Measurements from ENCODE around the gene MAPK8IP1.

The MAPK8IP1 gene

GRCh38 chr11:45907911-45908370 lies 22.5 kb downstream of the MAPK8IP1 start:
- DNase-seq (ENCODE audit: low read depth, low spot score): no peak

DNA sequence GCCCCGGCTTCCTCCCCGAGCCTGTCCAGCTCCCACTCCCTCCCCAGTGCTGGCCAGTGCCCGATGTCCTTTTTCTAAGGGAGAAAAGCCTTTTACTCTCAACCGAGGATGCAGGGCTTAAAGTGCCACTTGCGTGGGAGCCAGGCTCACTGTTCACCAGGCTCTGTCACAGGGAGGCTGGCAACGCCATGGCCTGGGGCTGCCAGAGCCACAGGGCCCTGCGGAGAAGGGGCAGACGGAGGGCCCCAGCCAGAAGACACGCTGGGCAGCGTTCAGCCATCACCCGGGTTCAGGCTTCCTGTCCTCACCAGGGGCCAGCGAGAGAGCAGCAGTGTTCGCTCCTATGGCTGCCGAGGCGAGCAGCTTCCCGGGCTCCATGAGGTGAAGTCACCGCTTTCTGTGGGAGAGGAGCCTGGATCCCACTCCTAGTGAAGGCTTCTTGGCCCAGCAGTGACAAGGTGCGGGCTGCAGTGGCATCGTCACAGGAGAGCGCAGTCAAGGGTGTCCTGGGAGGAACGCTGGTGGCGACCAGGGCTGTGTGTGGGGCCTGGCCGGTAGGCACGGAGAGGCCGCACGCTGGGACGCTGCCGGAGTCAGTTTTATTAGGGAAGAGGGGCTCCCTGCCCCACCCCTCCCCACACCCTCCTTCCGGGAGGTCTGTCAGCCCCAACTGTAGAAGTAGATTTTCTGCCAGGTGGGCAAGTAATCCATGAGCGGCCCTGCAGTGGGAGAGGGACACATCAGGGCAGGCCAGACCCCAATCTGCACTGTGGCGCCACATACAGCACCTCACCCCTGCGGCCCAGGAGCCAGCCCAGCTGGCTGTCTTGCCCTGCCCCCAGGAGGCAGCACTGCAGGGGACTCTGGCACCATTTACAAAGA lies 24.4 kb downstream of the MAPK8IP1 start:
- no peak for DNase-seq (ENCODE audit: low read depth, low spot score)

- DNase-seq (ENCODE audit: low read depth, low spot score): no peak
Observed at GRCh38 chr11:45910623-45911022, 25.2 kb downstream of the MAPK8IP1 start.

- no peak for DNase-seq (ENCODE audit: low read depth, low spot score)
Observed at GRCh38 chr11:45913514-45913913, 28.1 kb downstream of the MAPK8IP1 start.

DNA sequence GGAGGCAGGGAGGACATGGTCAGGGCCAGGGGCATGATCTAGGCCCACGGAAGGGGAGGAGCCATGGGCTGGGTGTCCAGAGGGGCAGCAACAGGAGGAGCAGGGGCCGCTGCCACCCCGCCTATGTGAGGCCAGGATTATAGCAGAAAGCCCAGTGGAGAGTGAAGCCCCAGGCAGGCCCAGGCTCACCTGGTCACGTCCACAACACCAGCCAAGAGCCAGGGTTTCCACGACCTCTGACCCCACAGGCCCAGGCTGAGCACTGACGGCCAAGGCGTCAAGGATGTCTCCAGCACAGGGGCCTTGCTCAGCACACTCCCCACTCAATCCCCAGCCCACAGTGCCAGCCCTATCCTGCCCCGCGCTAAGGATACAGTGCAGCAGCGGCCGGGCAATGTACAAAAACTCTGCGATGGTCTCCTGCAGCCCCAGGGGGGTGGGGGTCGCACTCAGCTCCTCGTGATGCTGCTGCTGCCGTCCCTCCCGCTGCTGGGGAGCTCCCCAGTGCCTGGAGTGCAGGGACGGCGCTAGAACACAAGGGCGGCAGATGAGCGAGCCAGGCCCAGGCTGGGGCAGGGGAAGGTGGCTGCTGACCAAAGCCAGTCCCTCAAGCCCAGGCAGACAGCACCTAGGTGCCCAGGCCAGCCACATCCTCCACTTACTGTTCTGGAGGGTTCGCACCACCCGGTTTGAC lies 28.6 kb downstream of the MAPK8IP1 start:
- no peak for DNase-seq (ENCODE audit: low read depth, low spot score)

GRCh38 chr11:45915446-45915845 lies 30.0 kb downstream of the MAPK8IP1 start:
- no peak for DNase-seq (ENCODE audit: low read depth, low spot score)

GRCh38 chr11:45917286-45917622 lies 31.8 kb downstream of the MAPK8IP1 start:
- no peak for DNase-seq (ENCODE audit: low read depth, low spot score)

DNA sequence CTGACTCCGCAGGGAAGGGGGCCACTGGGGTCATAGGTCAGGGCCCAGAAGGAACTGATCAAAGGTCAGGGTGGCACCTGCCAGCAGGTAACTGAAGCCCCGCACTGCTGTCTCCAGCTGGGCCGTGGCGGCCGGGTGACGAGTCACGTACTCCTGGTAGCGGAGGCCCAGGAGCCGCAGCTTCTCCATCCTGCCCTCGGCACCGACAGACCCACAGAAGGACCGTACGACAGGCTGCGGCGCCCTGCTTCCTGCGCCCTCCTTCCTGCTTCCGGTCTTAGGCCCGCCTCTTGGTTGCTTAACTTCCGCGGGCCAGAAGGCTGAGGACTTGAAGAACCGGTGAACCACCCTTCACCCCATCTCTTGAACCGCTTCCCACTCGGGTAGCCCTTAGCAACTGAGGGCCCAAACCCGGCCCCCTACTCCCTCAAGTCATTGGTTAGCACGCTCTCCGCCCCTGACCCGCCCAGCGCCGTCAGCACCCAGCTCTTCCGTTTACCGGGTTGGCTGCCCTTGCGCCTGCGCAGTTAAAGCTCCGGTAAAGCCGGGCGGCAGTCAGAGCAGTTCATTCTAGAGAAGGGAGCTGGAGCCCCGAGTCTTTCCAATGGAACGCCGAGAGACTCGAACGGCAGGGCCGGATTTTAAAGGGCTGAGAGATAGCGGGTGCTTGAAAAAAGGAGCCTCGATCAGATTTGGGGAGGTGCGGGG lies 32.3 kb downstream of the MAPK8IP1 start, which contains the start of gene PEX16:
PEX16 (minus strand) TSS at position 255 of the 708 bp plus-strand sequence; CDS start at position 189, 66 bp downstream.
- DNase-seq (ENCODE audit: low read depth, low spot score): peak; percentile 98

GRCh38 chr11:45918331-45918941 lies 33.0 kb downstream of the MAPK8IP1 start:
- DNase-seq (ENCODE audit: low read depth, low spot score): no peak

- DNase-seq (ENCODE audit: low read depth, low spot score): no peak
Observed at GRCh38 chr11:45918962-45919675, 33.7 kb downstream of the MAPK8IP1 start.

- DNase-seq (ENCODE audit: low read depth, low spot score): no peak
Observed at GRCh38 chr11:45919806-45920530, 34.5 kb downstream of the MAPK8IP1 start.

DNA sequence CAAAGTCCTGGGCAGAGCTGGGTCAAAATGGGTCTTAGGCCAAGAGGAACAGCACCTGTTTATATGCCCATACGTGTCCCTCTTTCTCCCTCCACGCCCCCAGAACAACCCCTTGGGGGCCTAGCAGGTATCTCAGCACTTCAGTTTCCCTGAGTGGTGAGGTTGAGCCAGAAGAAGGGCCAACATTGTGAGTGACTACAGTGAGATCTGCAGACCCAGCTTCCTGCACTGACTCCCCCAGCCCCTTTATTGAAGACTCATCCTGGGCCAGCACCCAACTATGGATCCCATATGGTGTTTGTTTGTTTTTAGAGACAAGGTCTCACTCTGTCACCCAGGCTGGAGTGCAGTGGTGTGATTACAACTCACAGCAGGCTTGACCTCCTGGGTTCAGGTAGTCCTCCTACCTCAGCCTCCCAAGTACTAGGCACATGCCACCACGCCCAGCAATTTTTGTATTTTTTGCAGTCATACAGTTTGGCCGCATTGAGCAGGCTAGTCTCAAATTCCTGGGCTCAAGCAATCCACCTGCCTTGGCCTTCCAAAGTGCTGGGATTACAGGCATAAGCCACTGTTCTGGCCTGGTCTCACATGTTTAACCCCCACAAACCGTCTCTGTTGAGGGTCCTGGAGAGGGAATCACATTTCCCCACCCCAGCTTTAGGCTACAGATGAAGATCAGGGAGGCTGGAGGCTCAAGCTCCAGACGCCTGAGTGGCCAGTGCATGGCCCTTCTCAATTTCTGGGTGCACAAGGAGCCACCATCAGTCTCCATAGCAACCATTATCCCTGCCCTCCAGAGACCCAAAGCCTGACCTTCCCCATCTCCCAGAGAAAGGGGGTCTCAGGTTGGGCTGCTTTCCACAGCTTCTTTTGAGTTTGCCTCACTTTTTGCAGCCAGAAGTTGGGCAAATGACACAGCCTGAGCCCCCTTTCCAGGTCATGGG lies 35.4 kb downstream of the MAPK8IP1 start:
- DNase-seq (ENCODE audit: low read depth, low spot score): no peak

DNA sequence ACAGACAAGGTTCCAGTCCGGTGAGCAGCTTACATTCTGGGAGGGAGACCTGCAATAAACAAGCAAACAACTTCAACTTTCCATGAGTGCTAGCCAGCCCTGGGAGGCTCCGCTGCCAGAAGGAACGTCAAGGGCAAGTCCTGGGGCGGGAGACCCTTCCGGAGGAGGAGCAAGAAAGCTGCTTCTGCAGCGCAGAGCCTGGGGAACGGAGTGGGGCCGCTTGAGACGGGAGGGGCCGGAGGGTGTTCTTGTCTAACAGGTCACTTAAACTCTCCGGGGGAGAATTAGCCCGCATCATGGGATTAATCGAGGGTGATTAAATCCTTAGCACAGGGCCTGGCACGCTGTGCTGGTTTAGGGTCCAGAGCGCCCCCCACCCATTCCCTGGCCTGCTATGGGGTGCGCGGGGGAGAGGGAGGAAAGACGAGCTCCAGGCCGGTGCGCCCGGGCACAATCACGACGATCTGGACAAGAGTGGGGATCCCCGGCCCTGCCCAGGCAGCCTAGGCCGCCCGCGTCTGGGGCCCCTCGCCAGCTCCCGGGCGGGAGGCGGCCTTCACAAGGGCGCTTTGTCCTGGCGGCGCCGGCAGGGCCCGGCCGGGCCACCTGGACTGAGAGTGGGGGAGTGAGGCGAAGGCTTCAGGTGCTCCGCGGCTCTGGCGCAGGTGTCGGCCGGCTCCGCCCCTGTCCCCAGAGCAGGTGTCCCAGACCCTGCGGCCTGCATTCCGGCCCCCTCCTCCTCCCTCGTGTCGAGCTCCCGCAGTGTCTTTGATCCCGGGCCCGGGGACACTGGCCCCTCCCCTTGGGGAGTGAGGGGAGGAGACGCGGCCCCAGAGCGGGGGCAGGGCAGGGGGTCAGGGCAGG lies 36.3 kb downstream of the MAPK8IP1 start:
- no peak for DNase-seq (ENCODE audit: low read depth, low spot score)

- DNase-seq (ENCODE audit: low read depth, low spot score): no peak
Observed at GRCh38 chr11:45922425-45923082, 37.1 kb downstream of the MAPK8IP1 start, which contains the start of gene LARGE2. LARGE2 (plus strand) TSS chr11:45922656; CDS start chr11:45922883, 227 bp downstream.

DNA sequence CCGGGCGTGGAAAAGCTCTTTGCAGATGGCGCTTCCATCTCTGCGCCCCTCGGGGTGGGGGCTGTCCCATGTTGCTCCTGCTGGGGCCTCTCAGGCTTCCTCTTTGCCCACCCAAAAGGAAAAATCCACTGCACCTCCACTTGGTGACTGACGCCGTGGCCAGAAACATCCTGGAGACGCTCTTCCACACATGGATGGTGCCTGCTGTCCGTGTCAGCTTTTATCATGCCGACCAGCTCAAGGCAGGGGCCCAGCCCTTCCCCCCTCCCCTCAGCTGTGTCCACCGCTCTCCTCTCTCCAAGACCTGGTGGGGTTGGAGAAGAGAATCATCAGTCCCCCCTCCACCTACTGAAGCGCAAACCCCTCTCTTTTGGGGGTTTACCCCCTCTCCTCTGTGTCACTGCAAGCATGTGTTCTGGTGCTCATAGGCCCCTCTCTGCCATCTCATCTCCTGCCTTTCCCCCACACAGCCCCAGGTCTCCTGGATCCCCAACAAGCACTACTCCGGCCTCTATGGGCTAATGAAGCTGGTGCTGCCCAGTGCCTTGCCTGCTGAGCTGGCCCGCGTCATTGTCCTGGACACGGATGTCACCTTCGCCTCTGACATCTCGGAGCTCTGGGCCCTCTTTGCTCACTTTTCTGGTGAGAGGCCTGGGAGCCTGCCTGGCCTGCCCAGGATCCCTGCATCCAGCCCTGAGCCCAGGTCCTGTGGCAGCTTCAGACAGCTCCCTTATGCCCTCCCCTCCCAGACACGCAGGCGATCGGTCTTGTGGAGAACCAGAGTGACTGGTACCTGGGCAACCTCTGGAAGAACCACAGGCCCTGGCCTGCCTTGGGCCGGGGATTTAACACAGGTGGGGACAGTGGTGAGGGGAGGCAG lies 38.8 kb downstream of the MAPK8IP1 start:
- DNase-seq (ENCODE audit: low read depth, low spot score): no peak

DNA sequence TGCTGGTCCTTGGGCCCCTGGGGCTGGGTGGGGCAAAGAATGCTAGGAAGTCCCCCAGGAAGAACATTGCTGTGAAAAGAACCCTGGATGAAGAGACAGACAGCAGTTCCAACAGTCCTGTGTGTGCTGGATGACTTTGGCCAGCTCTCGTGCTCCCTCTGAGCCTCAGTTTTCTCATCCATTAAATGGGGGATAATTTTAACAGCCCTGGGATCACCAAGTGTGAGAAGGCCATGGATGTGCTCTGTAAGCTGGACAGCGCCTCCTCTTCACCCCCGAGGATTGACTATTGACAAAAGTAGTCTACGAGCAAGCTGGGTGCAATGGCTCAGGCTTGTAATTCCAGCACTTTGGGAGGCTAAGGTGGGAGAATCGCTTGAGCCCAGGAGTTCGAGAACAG lies 39.5 kb downstream of the MAPK8IP1 start:
- DNase-seq (ENCODE audit: low read depth, low spot score): no peak

DNA sequence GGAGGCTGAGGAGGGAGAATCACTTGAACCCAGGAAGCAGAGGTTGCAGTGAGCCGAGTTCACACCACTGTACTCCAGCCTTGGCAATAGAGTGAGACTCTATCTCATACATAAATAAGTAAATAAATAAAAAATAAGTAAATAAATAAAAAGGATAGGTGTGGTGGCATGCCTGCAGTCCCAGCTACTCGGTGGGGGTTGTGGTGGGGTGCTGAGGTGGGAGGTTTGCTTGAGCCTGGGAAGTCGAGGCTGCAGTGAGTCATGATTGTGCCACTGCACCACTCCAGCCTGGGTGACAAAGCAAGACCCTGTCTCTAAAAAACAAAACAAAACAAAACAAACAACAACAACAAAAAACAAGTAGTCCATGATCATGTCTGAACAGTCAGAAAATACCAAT lies 40.1 kb downstream of the MAPK8IP1 start:
- DNase-seq (ENCODE audit: low read depth, low spot score): no peak
